T-cell (primary cell): ENCODE data around the gene PARD3B. TPM values are rescaled to one million over a fixed set of nuclear protein-coding genes. Genes with fewer than 3 reads are reported as not detected.
A peak's percentile ranks its signal among the peaks of the same experiment; 100 is the strongest.

Source experiments
- ATAC-seq, 4 experiments: fragments of 200-7000 bp in 3 of 4; fragments of 150-1000 bp in 1 of 4; cut with Tn5 transposase; replicated peaks in 1 of 4; 1 replicate in 3 of 4; 2 replicates in 1 of 4; pipeline ENCODE4 v1.10.0; 2021; ENCODE audit warnings: moderate library complexity in 3 of 4, mild to moderate bottlenecking in 2 of 4, moderate number of reproducible peaks in 1 of 4
- CTCF ChIA-PET, 2 donors: fragments of 300-600 bp; sonication (Branson Sonifier 250); formaldehyde crosslinking; loops; one replicate each; lab custom pipeline; 2022; ENCODE audit warnings: antibody characterized with exemption in 2 of 2; lab: Charles Lee
- POLR2A ChIA-PET, 2 donors: fragments of 300-600 bp; sonication (Branson Sonifier 250); formaldehyde crosslinking; loops; one replicate each; lab custom pipeline; 2022; ENCODE audit warnings: antibody characterized with exemption in 2 of 2; lab: Charles Lee
- DNase-seq, 35 experiments: peaks; one replicate each; pipeline versions ENCODE4 v3.0.0 to v3.0.0-alpha.2; 2013 to 2023
- H3K27ac ChIP-seq: one replicate; pipeline ENCODE4 v1.5.1; 2013; ENCODE audit warnings: low read length
- H3K27me3 ChIP-seq, 2 experiments: replicated peaks in 1 of 2; 1 replicate in 1 of 2; 2 replicates in 1 of 2; pipeline versions ENCODE4 v1.6.1 to v1.7.0; 2013; ENCODE audit warnings: low read length in 1 of 2, mixed read lengths in 1 of 2; ENCODE audit not compliant: control insufficient read depth in 2 of 2, insufficient read depth in 2 of 2; ENCODE audit errors: extremely low read depth in 1 of 2
- H3K36me3 ChIP-seq, 2 donors: 1 replicate in 1 of 2; 2 replicates in 1 of 2; pipeline versions ENCODE4 v1.6.1 to v1.7.0; 2013; ENCODE audit warnings: low read length in 1 of 2; ENCODE audit not compliant: control insufficient read depth in 2 of 2, insufficient read depth in 1 of 2; ENCODE audit errors: extremely low read depth in 1 of 2
- H3K4me1 ChIP-seq, 2 experiments: 1 replicate in 1 of 2; 2 replicates in 1 of 2; pipeline versions ENCODE4 v1.6.1 to v1.7.0; 2013; ENCODE audit warnings: low read length in 2 of 2, mixed read lengths in 1 of 2; ENCODE audit not compliant: insufficient read depth in 2 of 2, control insufficient read depth in 1 of 2; ENCODE audit errors: extremely low read depth in 1 of 2
- H3K4me3 ChIP-seq, 2 donors: 1 replicate in 1 of 2; 2 replicates in 1 of 2; pipeline versions ENCODE4 v1.5.1 to v1.7.0; 2013; ENCODE audit warnings: mild to moderate bottlenecking in 2 of 2, low read length in 1 of 2, moderate library complexity in 1 of 2; ENCODE audit not compliant: control insufficient read depth in 1 of 2; ENCODE audit errors: extremely low read depth in 1 of 2
- H3K9me3 ChIP-seq: 2 replicates; pipeline ENCODE4 v1.7.0; 2013
- H3K27ac Mint-ChIP-seq, 2 donors: one replicate each; pipeline ENCODE4 v1.8.0; 2020 to 2021; ENCODE audit warnings: mild to moderate bottlenecking in 2 of 2, mixed read lengths in 2 of 2
- H3K27me3 Mint-ChIP-seq, 2 donors: one replicate each; pipeline ENCODE4 v1.8.0; 2021 to 2022; ENCODE audit warnings: mixed read lengths in 2 of 2
- H3K36me3 Mint-ChIP-seq: one replicate; pipeline ENCODE4 v1.8.0; 2021; ENCODE audit warnings: mixed read lengths
- H3K4me1 Mint-ChIP-seq, 3 donors: one replicate each; pipeline ENCODE4 v1.8.0; 2020 to 2022; ENCODE audit warnings: mixed read lengths in 3 of 3, mild to moderate bottlenecking in 1 of 3
- H3K4me3 Mint-ChIP-seq, 3 donors: one replicate each; pipeline ENCODE4 v1.8.0; 2020 to 2022; ENCODE audit warnings: mild to moderate bottlenecking in 3 of 3, mixed read lengths in 3 of 3, moderate library complexity in 3 of 3
- H3K9me3 Mint-ChIP-seq, 3 donors: one replicate each; pipeline ENCODE4 v1.8.0; 2020 to 2022; ENCODE audit warnings: mixed read lengths in 3 of 3
- WGBS: methylation state at CpG from one replicate; pipeline ENCODE4 v1.1.5; 2013; ENCODE audit warnings: missing lambda C conversion rate; ENCODE audit not compliant: insufficient coverage; 5-methylcytosine and 5-hydroxymethylcytosine counted together
- total RNA-seq, 35 experiments: library from RNA in 6 of 35; stranded (reverse) in 6 of 35; fragments of 120-200 nt in 1 of 35; gene quantifications; one replicate each; pipeline versions ENCODE4 v1.2.1 to v1.2.4 and lab custom pipeline; 2013 to 2026

Gene PARD3B
- total RNA-seq, 5 donors from 2014 or later (not counting 1 experiment from before 2014, with no cell fraction given), result 0.75 to 2.0 (median 1.6) TPM

GRCh38 chr2:205369813-205370212, 824.5 kb downstream of the PARD3B start:
- H3K4me1 ChIP-seq, result no peaks in the 10 kb centered on the region

DNA sequence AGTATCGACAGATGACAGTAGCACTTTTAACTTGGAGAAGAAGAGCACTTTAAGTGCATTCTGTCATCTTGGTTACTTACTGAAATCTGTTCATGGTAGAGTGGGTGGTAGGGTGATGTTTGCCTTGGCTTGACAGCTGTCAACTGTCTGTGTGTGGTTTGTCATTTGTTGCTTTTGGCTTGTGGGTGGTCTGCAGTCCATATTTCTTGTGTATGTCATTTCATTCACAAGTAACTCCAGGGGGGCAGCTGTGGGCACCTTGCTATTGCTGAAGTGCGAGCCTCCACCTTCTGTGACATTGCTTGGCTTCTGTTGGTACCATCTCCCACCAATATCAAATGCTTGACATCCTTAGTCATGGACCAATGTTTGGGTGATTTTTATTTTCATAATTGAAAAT, 825.5 kb downstream of the PARD3B start:
- H3K4me3 Mint-ChIP-seq, result no peak overlapping the region
- H3K4me1 Mint-ChIP-seq, result peaks cover 0 to 3% (median 3%) of the 10 kb centered on the region in 3 donors
- Histone ChIP-seq H3K27ac (no peak overlapping the region), H3K27me3 (no peaks in the 10 kb centered on the region), H3K9me3 (no peaks in the 10 kb centered on the region), H3K4me3 (no peak overlapping the region), H3K36me3 (no peaks in the 10 kb centered on the region), H3K4me1 (no peaks in the 10 kb centered on the region)
- no peak for DNase-seq
- WGBS, result 100% methylated on average over 1 of the region's 2 CpGs
- no peaks in the 10 kb centered on the region for H3K36me3 Mint-ChIP-seq
- ATAC-seq, result no peak
- POLR2A ChIA-PET, result no interaction called here
- no peak overlapping the region for H3K27ac Mint-ChIP-seq
- no peaks in the 10 kb centered on the region for H3K27me3 Mint-ChIP-seq
- no peaks in the 10 kb centered on the region for H3K9me3 Mint-ChIP-seq
- CTCF ChIA-PET, result no interaction called here

More at GRCh38 chr2:205369813-205370212, 824.5 kb downstream of the PARD3B start:
- Histone ChIP-seq H3K27me3 (no peaks in the 10 kb centered on the region), H3K27ac (no peak overlapping the region), H3K36me3 (no peaks in the 10 kb centered on the region), H3K4me3 (no peak overlapping the region), H3K9me3 (no peaks in the 10 kb centered on the region)
- Mint-ChIP-seq H3K27ac (no peak overlapping the region), H3K9me3 (no peaks in the 10 kb centered on the region), H3K27me3 (no peaks in the 10 kb centered on the region), H3K4me1 (peaks cover 0 to 3% (median 3%) of the 10 kb centered on the region in 3 donors), H3K36me3 (no peaks in the 10 kb centered on the region), H3K4me3 (no peak overlapping the region)
- no peak for DNase-seq
- WGBS, result no CpG with 5 or more reads among the region's 1 CpG
- ChIA-PET POLR2A (no interaction called here), CTCF (no interaction called here)
- no peak for ATAC-seq

GRCh38 chr2:205372141-205372540, 826.9 kb downstream of the PARD3B start:
- H3K36me3 ChIP-seq, result no peaks in the 10 kb centered on the region
- no peaks in the 10 kb centered on the region for H3K9me3 Mint-ChIP-seq
- no peaks in the 10 kb centered on the region for H3K27me3 Mint-ChIP-seq
- H3K4me3 ChIP-seq, result no peak overlapping the region
- H3K36me3 Mint-ChIP-seq, result no peaks in the 10 kb centered on the region
- H3K4me1 Mint-ChIP-seq, result peaks cover 0 to 3% (median 3%) of the 10 kb centered on the region in 3 donors
- POLR2A ChIA-PET, result no interaction called here
- no peak overlapping the region for H3K4me3 Mint-ChIP-seq
- H3K4me1 ChIP-seq, result no peaks in the 10 kb centered on the region
- no peaks in the 10 kb centered on the region for H3K27me3 ChIP-seq
- H3K27ac Mint-ChIP-seq, result no peak overlapping the region
- H3K9me3 ChIP-seq, result no peaks in the 10 kb centered on the region
- no peak overlapping the region for H3K27ac ChIP-seq
- CTCF ChIA-PET, result no interaction called here
- ATAC-seq (peak in 2 of 4 experiments; percentile 47 to 50), DNase-seq (no peak)

DNA sequence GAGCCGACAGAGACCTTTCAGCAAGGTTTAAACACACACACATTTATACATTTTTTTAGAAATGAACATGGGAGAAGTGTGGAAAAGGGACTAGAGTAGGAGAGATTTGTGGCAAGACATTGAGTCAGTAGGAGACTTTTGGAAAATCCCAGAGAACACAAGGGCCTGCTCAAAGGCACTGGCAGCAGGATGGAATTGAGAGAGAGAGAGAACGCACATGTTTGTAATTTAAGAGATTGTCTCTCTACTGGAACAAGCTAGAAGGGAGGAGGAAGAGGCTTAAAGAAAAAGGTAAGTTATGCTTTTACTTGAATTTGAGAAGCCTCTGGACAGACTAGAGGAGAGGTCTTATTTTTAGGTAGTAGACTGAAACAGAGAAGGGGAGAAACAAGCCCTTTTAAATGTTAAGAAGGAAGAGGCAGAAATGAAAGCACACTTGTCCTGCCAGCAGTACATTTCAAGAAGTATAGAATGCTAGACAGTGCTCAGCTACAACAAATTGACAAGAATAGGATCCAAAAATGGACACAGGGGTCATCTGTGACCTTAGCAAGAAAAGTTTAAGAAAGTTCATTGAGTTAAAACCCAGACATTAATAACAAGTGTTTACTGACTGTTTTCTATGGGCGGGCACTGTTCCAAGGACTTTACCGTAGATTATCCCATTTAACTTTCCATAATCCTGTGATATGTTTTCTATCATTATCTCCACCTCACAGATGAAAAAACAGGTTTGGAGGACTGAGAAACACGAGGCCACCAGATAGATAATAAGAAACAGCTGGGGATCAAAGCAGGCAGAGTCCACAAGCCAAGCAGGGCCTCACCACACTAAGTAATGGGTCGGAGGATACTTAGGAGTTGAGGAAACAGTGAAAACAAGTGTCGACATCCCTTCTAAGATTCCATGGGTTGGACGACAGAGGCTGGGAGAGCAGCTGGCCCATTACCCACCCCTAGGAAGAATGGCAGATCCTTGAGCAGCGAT, 830.5 kb downstream of the PARD3B start:
- no peaks in the 10 kb centered on the region for H3K27me3 ChIP-seq
- no peaks in the 10 kb centered on the region for H3K36me3 ChIP-seq
- CTCF ChIA-PET, result no interaction called here
- Mint-ChIP-seq H3K9me3 (no peaks in the 10 kb centered on the region), H3K36me3 (no peaks in the 10 kb centered on the region), H3K27ac (no peak overlapping the region), H3K27me3 (no peaks in the 10 kb centered on the region), H3K4me3 (no peak overlapping the region), H3K4me1 (peaks cover 0 to 3% (median 3%) of the 10 kb centered on the region in 3 donors)
- no peaks in the 10 kb centered on the region for H3K9me3 ChIP-seq
- no peaks in the 10 kb centered on the region for H3K4me1 ChIP-seq
- H3K4me3 ChIP-seq, result no peak overlapping the region
- POLR2A ChIA-PET, result no interaction called here
- DNase-seq, result no peak
- 100% methylated on average over 1 of the region's 9 CpGs for WGBS
- H3K27ac ChIP-seq, result no peak overlapping the region
- no peak for ATAC-seq

DNA sequence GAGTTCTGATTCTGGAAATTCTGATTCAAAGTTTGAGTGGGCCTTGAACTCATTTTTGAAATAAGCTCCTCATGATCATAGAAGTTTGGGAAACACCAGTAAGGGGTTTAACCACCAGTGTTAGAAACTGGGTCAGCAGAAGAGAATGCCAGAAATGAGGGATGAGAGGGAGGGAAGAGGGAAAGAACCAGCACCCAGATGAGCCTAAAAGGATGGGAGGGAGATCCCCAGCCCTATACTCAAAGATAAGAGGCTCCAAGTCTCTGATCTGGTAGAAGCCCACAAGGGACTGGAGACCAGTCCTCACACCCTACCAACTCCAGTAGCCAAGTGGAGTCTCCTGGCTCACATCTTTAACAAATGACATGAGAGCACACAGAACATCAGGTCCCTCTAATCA, 832.0 kb downstream of the PARD3B start:
- DNase-seq (no peak), ATAC-seq (no peak)
- POLR2A ChIA-PET, result no interaction called here
- Mint-ChIP-seq H3K4me1 (no peaks in the 10 kb centered on the region), H3K9me3 (no peaks in the 10 kb centered on the region), H3K4me3 (no peak overlapping the region), H3K27ac (no peak overlapping the region), H3K27me3 (no peaks in the 10 kb centered on the region), H3K36me3 (no peaks in the 10 kb centered on the region)
- Histone ChIP-seq H3K4me3 (no peak overlapping the region), H3K27me3 (no peaks in the 10 kb centered on the region), H3K4me1 (no peaks in the 10 kb centered on the region), H3K36me3 (no peaks in the 10 kb centered on the region), H3K27ac (no peak overlapping the region), H3K9me3 (no peaks in the 10 kb centered on the region)
- CTCF ChIA-PET, result no interaction called here

DNA sequence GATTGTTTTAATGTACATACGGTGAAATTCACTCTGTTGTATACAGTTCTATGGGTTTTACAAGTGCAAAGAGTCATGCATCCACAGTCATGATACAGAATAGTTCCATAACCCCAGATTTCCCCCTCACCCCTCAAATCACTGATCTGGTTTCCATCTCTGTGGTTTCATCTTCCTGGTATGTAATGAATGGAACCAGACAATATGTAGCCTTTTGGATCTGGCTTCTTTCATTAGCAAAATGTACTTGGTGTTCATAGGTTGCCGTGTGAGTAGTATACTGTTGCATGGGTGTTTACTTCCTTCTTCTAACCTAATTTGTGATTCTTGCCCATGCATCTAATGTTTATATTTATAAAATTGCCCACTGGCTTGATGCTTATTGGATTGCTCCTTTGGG, 838.3 kb downstream of the PARD3B start:
- H3K27me3 ChIP-seq, result no peaks in the 10 kb centered on the region
- H3K27ac ChIP-seq, result no peak overlapping the region
- no peak for ATAC-seq
- no peaks in the 10 kb centered on the region for H3K9me3 ChIP-seq
- H3K27me3 Mint-ChIP-seq, result peaks cover 0 to 5% of the 10 kb centered on the region in 2 donors
- ChIA-PET CTCF (no interaction called here), POLR2A (no interaction called here)
- H3K27ac Mint-ChIP-seq, result no peak overlapping the region
- H3K9me3 Mint-ChIP-seq, result no peaks in the 10 kb centered on the region
- H3K4me1 Mint-ChIP-seq, result no peaks in the 10 kb centered on the region
- no peak overlapping the region for H3K4me3 Mint-ChIP-seq
- H3K36me3 ChIP-seq, result no peaks in the 10 kb centered on the region
- H3K4me1 ChIP-seq, result no peaks in the 10 kb centered on the region
- no peak for DNase-seq
- H3K4me3 ChIP-seq, result no peak overlapping the region
- no CpG with 5 or more reads among the region's 2 CpGs for WGBS
- no peaks in the 10 kb centered on the region for H3K36me3 Mint-ChIP-seq
